ENCODE data around the gene RANBP10. TPM values are rescaled to one million over a fixed set of nuclear protein-coding genes. Genes with fewer than 3 reads are reported as not detected.

Gene RANBP10
- total and polyA plus RNA-seq, 10 of the 15 experiments (the other 5 are each of a cell fraction or from before 2014, with no cell fraction given), result 1.2 to 20.4 (median 10.8) TPM

GRCh38 chr16:67718668-67719047, 87.7 kb downstream of the RANBP10 start:
- TF ChIP-seq PAX8 (IDR thresholded peaks at IDR 0.05) (no peak), MTA3 (IDR thresholded peaks at IDR 0.05; ENCODE audit: borderline replicate concordance, low read length) (no peak), LARP7 (IDR thresholded peaks at IDR 0.05) (0 out of 2 replicates have a peak, but pooled peaks have one; percentile 10), ATF7 (IDR thresholded peaks at IDR 0.05; ENCODE audit: low read depth) (no peak)
- peak overlapping the region; percentile 97 for H3K9ac ChIP-seq (ENCODE audit: control insufficient read depth, insufficient read depth, low read length)
- ChIA-PET SMC1A (ENCODE audit: uncharacterized antibody, unreplicated experiment) (interaction anchor here (0.8 to 2.1 kb wide), 12 partner anchors 10 to 197 kb away, joined by 3 to 6 read pairs (median 4); partner anchors contain the start of genes ACD, RANBP10 and TSNAXIP1), RAD21 (ENCODE audit: unreplicated experiment) (interaction anchor here (0.6 to 3.0 kb wide), 18 partner anchors 24 to 322 kb away, joined by 3 to 17 read pairs (median 5); partner anchors contain the start of genes ACD, ATP6V0D1, C16orf86 and ENKD1), POLR2A (interaction anchor here (0.8 to 2.6 kb wide), 14 partner anchors 9 to 366 kb away, joined by 3 to 10 read pairs (median 4); partner anchors contain the start of genes ACD, C16orf86, ENKD1 and RANBP10), CTCF (interaction anchor here (0.9 to 4.3 kb wide), 11 partner anchors 9 to 277 kb away, joined by 3 to 27 read pairs (median 3); partner anchors contain the start of gene ATP6V0D1)
- WGBS (ENCODE audit: insufficient coverage, insufficient replicate concordance, low lambda C conversion rate, missing lambda C conversion rate), result 2% methylated on average over 14 of the region's 14 CpGs
- DNase-seq (ENCODE audit: low read depth, low spot score), result no peak
- intact Hi-C loops (cut with micrococcal nuclease; ENCODE audit: unreplicated experiment), result loop anchor here (2.0 to 5.0 kb wide), 2 partner anchors 46 to 88 kb away; partner anchors contain the start of genes RANBP10 and TSNAXIP1
- peak; percentile 52 for ATAC-seq
- H3K9me3 ChIP-seq (replicated peaks; ENCODE audit: control insufficient read depth, insufficient read depth, low read length), result no peaks in the 10 kb centered on the region
- no peaks in the 10 kb centered on the region for H3K27me3 ChIP-seq (replicated peaks in 1 of 2; ENCODE audit: control insufficient read depth in 2 of 2, insufficient read depth in 2 of 2, low read length in 1 of 2)
- H3K4me1 ChIP-seq (ENCODE audit: control insufficient read depth, insufficient read depth, low read length), result peaks cover 16% of the 10 kb centered on the region
- peaks cover 0 to 3% of the 10 kb centered on the region in 2 experiments; a peak in 1 of 4 replicates for H3K36me3 ChIP-seq (ENCODE audit: control insufficient read depth in 2 of 2, insufficient read depth in 2 of 2, low read length in 1 of 2)
- peaks cover 24% of the 10 kb centered on the region for H3K79me2 ChIP-seq (ENCODE audit: control insufficient read depth, insufficient read depth, low read length)
- no peaks in the 10 kb centered on the region for H4K20me1 ChIP-seq (ENCODE audit: control insufficient read depth, insufficient read depth)
- in situ Hi-C loops (cut with MboI), result no loop called here
- no TSS peak for BruUV-seq (replicated peaks)
- FAIRE-seq, result no peak
- H2AFZ ChIP-seq (ENCODE audit: control insufficient read depth, low read depth, low read length), result peak overlapping the region; percentile 97
- peak overlapping the region; percentile 95 for H3K27ac ChIP-seq (ENCODE audit: control insufficient read depth, insufficient read depth)
- H3K4me3 ChIP-seq, result peak overlapping the region; percentile 82
- H3K4me2 ChIP-seq (ENCODE audit: control insufficient read depth, insufficient read depth), result peak overlapping the region; percentile 95

- no peak for FAIRE-seq
- TF ChIP-seq GABPA (IDR thresholded peaks at IDR 0.05; ENCODE audit: low read depth) (no peak), TARDBP (IDR thresholded peaks at IDR 0.05; ENCODE audit: borderline replicate concordance) (no peak), ZNF274 (IDR thresholded peaks at IDR 0.05; ENCODE audit: insufficient read depth, insufficient read length) (no peak), HDGF (IDR thresholded peaks at IDR 0.05) (no peak), ZZZ3 (IDR thresholded peaks at IDR 0.05; ENCODE audit: control insufficient read depth, insufficient read length, low read depth) (no peak), POLR2AphosphoS2 (IDR thresholded peaks at IDR 0.05; ENCODE audit: low read depth, low read length) (no peak), DPF2 (IDR thresholded peaks at IDR 0.05) (no peak), CREM (IDR thresholded peaks at IDR 0.05; ENCODE audit: low read depth) (no peak), ZNF24 (IDR thresholded peaks at IDR 0.05) (no peak), KLF5 (IDR thresholded peaks at IDR 0.05; ENCODE audit: partially characterized antibody) (no peak), STAT3 (IDR thresholded peaks at IDR 0.05; ENCODE audit: low read depth, low read length) (no peak), BCLAF1 (IDR thresholded peaks at IDR 0.05) (no peak)
These were observed 90.3 kb downstream of the RANBP10 start for GRCh38 chr16:67716097-67716496.

More at GRCh38 chr16:67716097-67716496, 90.3 kb downstream of the RANBP10 start:
- BruUV-seq (replicated peaks), result no TSS peak
- in situ Hi-C loops (cut with MboI), result no loop called here
- Histone ChIP-seq H4K20me1 (ENCODE audit: control insufficient read depth, insufficient read depth) (no peaks in the 10 kb centered on the region), H3K4me3 (no peak overlapping the region), H3K4me1 (ENCODE audit: control insufficient read depth, insufficient read depth, low read length) (peaks cover 22% of the 10 kb centered on the region), H3K27me3 (replicated peaks in 1 of 2; ENCODE audit: control insufficient read depth in 2 of 2, insufficient read depth in 2 of 2, low read length in 1 of 2) (no peaks in the 10 kb centered on the region), H3K79me2 (ENCODE audit: control insufficient read depth, insufficient read depth, low read length) (peaks cover 24% of the 10 kb centered on the region), H3K4me2 (ENCODE audit: control insufficient read depth, insufficient read depth) (no peak overlapping the region), H2AFZ (ENCODE audit: control insufficient read depth, low read depth, low read length) (no peak overlapping the region), H3K9me3 (replicated peaks; ENCODE audit: control insufficient read depth, insufficient read depth, low read length) (no peaks in the 10 kb centered on the region), H3K36me3 (ENCODE audit: control insufficient read depth in 2 of 2, insufficient read depth in 2 of 2, low read length in 1 of 2) (no peaks in the 10 kb centered on the region; a peak in 1 of 4 replicates), H3K9ac (ENCODE audit: control insufficient read depth, insufficient read depth, low read length) (no peak overlapping the region), H3K27ac (ENCODE audit: control insufficient read depth, insufficient read depth) (no peak overlapping the region)
- intact Hi-C loops (cut with micrococcal nuclease; ENCODE audit: unreplicated experiment), result loop anchor here (5.0 kb wide), 1 partner anchor 44 kb away; no protein-coding TSS in a partner anchor
- ChIA-PET CTCF (interaction anchor here (1.0 to 4.3 kb wide), 3 partner anchors 43 to 88 kb away, joined by 3 to 27 read pairs (median 3); no protein-coding TSS in a partner anchor), RAD21 (ENCODE audit: unreplicated experiment) (interaction anchor here (0.6 to 1.6 kb wide), 3 partner anchors 43 to 235 kb away, joined by 3 to 4 read pairs (median 3); no protein-coding TSS in a partner anchor), POLR2A (interaction anchor here (0.7 kb wide), 1 partner anchor 150 kb away, joined by 3 read pairs; no protein-coding TSS in a partner anchor), SMC1A (ENCODE audit: uncharacterized antibody, unreplicated experiment) (interaction anchor here (0.7 to 1.9 kb wide), 5 partner anchors 27 to 234 kb away, joined by 3 to 5 read pairs (median 3); no protein-coding TSS in a partner anchor)
- ATAC-seq, result no peak
- 97% methylated on average over 2 of the region's 2 CpGs for WGBS (ENCODE audit: insufficient coverage, insufficient replicate concordance, low lambda C conversion rate, missing lambda C conversion rate)
- DNase-seq (ENCODE audit: low read depth, low spot score), result no peak
